Fibroblast of lung (primary cell): ENCODE measurements around the gene GSTT2B. TPM values are rescaled to one million over a fixed set of nuclear protein-coding genes. Genes with fewer than 3 reads are reported as not detected.
"Not testable (repeated sequence)": the region's sequence is repeated elsewhere in the genome, so short reads cannot be mapped to it uniquely, and the experiment has no call there.

Source experiments
- DNase-seq, 2 donors: peaks; one replicate each; pipeline versions ENCODE4 v3.0.0 to v3.0.0-alpha.2; 2010; ENCODE audit warnings: low read depth in 2 of 2
- H2AFZ ChIP-seq: 2 replicates; pipeline ENCODE4 v1.5.1; 2012; ENCODE audit warnings: low read length, control low read depth, inconsistent platforms
- H3K27ac ChIP-seq: 2 replicates; pipeline ENCODE4 v1.5.1; 2011; ENCODE audit warnings: low read length, control low read depth; ENCODE audit not compliant: insufficient read depth
- H3K27me3 ChIP-seq: 2 replicates; pipeline ENCODE4 v1.5.1; 2011; ENCODE audit warnings: mild to moderate bottlenecking, low read length; ENCODE audit not compliant: control insufficient read depth, insufficient read depth
- H3K36me3 ChIP-seq: 2 replicates; pipeline ENCODE4 v1.5.1; 2011; ENCODE audit warnings: low read length; ENCODE audit not compliant: control insufficient read depth, insufficient read depth
- H3K4me1 ChIP-seq: 2 replicates; pipeline ENCODE4 v1.5.1; 2011; ENCODE audit warnings: low read length; ENCODE audit not compliant: control insufficient read depth, insufficient read depth; ENCODE audit errors: extremely low read depth
- H3K4me2 ChIP-seq: 2 replicates; pipeline ENCODE4 v1.5.1; 2011; ENCODE audit warnings: low read length, control low read depth; ENCODE audit not compliant: insufficient read depth; ENCODE audit errors: extremely low read depth
- H3K4me3 ChIP-seq, 4 experiments: fragments of 200-600 bp in 1 of 4; sonication (generic) in 1 of 4; replicated peaks in 1 of 4; 2 replicates each; pipeline ENCODE4 v1.5.1; 2011 to 2016; ENCODE audit warnings: low read length in 4 of 4, low read depth in 3 of 4, mild to moderate bottlenecking in 3 of 4, control low read depth in 2 of 4, inconsistent platforms in 1 of 4, mixed read lengths in 1 of 4; ENCODE audit not compliant: insufficient read depth in 1 of 4; ENCODE audit errors: control extremely low read depth in 1 of 4
- H3K79me2 ChIP-seq: 2 replicates; pipeline ENCODE4 v1.5.1; 2012; ENCODE audit warnings: mild to moderate bottlenecking, low read length, inconsistent platforms; ENCODE audit not compliant: control insufficient read depth, insufficient read depth
- H3K9ac ChIP-seq: 2 replicates; pipeline ENCODE4 v1.5.1; 2011; ENCODE audit warnings: mild to moderate bottlenecking, low read length, control low read depth; ENCODE audit not compliant: insufficient read depth
- H3K9me3 ChIP-seq: 2 replicates; pipeline ENCODE4 v1.5.1; 2012; ENCODE audit warnings: low read depth, low read length; ENCODE audit not compliant: control insufficient read depth, insufficient read depth
- H4K20me1 ChIP-seq: 2 replicates; pipeline ENCODE4 v1.5.1; 2011; ENCODE audit warnings: low read length; ENCODE audit not compliant: control insufficient read depth, insufficient read depth; ENCODE audit errors: extremely low read depth
- EZH2 ChIP-seq: IDR thresholded peaks from 2 replicates; pipeline ENCODE4 v1.5.1; 2012; ENCODE audit warnings: low read length, control low read depth, mild to moderate bottlenecking; ENCODE audit errors: missing control alignments
- polyA minus RNA-seq: library from RNA; depleted of rRNA, polyadenylated mRNA; stranded (reverse); fragments of >200 nt; gene quantifications from 2 replicates; pipeline ENCODE4 v1.2.3, GENCODE V29; 2011; ENCODE audit warnings: low replicate concordance
- polyA plus RNA-seq, 2 donors: library from polyadenylated mRNA; depleted of rRNA in 1 of 2; stranded (reverse) in 1 of 2; unstranded in 1 of 2; fragments of >200 nt; gene quantifications; 2 replicates each; pipeline ENCODE4 v1.2.1, GENCODE V29; 2011 to 2012; ENCODE audit warnings: missing spikeins in 1 of 2
- total RNA-seq: library from RNA; depleted of rRNA; stranded (reverse); fragments of >200 nt; gene quantifications from 2 replicates; pipeline ENCODE4 v1.2.1, GENCODE V29; 2014
- TF ChIP-seq, protein P1 (sequence below), 2 donors: IDR thresholded peaks in 1 of 2; conservative IDR thresholded peaks in 1 of 2; 1 replicate in 1 of 2; 2 replicates in 1 of 2; pipeline ENCODE4 v1.5.1; 2011 to 2012; ENCODE audit warnings: low read length in 2 of 2, control low read depth in 1 of 2, inconsistent platforms in 1 of 2, low read depth in 1 of 2, mild to moderate bottlenecking in 1 of 2

Gene GSTT2B, protein sequence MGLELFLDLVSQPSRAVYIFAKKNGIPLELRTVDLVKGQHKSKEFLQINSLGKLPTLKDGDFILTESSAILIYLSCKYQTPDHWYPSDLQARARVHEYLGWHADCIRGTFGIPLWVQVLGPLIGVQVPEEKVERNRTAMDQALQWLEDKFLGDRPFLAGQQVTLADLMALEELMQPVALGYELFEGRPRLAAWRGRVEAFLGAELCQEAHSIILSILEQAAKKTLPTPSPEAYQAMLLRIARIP
- total RNA-seq: 0.26 and 9.9 TPM in 2 replicates
- 21.0 and 38.1 TPM in 2 replicates for polyA plus RNA-seq
- 24.3 and 46.0 TPM in 2 replicates for polyA plus RNA-seq (2012)
- polyA minus RNA-seq: 13.6 and 63.9 TPM in 2 replicates

DNA sequence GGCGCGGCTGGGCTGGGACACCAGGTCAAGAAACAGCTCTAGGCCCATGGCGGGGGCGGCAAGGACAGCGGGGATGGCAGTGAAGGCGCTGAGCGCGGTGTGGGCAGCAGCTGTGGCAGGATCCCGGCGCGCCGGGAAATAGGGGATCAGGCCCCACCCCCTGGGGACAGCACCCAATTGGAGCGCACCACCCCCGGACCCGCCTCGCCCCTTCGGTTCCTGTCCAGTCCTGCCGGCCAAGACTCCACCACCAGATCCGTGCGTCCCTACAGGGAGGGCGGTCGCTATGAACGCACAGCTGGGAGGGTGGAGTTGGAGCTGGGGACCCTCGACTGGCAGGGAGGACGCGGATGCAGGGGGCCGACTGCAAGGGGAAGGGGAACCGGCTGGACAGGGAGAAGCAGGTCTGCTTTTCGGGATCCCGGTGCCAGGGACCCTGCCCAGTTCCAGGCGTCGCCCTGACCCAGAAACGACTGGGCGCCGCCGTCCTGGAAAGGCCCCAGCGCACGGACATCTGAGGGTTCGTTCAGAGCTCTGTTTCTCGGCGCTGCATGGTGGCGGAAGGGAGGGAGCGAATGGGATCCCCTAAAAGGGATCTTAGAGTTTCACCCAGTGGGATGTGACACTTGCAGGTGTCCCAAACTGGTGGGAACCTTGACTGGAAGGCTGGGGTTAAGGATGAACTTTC lies at the start of gene GSTT2B:
GSTT2B (minus strand) TSS at position 112 of the 688 bp plus-strand sequence; CDS start at position 48, 64 bp downstream.
- not testable (repeated sequence) for H3K9ac ChIP-seq
- H3K4me3 ChIP-seq: peak within 1 kb of the TSS in 1 of 4 experiments; percentile 42

DNA sequence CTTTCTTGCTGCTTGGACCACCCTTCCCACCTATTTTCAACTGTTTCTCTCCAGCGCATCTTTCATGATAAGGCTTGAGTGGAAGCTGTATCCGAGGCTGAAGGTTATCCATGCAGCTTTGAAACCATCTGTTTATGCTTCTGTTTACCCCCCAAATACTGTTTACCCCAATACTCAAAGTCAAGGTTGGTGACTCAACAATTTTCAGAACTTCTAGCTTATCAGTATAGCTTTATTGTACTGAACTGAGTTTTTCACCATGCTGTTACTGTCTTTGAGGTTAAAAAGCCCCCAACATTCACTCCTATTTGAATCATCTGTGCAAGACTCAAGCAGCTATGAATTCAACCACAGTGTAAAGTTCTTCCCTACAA lies 49.0 kb upstream of the GSTT2B start:
- H3K27ac ChIP-seq: no peak overlapping the region
- H3K4me3 ChIP-seq: no peak overlapping the region
- no peak for DNase-seq
- no peaks in the 10 kb centered on the region for H3K4me1 ChIP-seq
- no peak overlapping the region for H3K9ac ChIP-seq
- no peaks in the 10 kb centered on the region for H3K27me3 ChIP-seq
- no peak overlapping the region for H2AFZ ChIP-seq
- TF ChIP-seq, protein P1, sequence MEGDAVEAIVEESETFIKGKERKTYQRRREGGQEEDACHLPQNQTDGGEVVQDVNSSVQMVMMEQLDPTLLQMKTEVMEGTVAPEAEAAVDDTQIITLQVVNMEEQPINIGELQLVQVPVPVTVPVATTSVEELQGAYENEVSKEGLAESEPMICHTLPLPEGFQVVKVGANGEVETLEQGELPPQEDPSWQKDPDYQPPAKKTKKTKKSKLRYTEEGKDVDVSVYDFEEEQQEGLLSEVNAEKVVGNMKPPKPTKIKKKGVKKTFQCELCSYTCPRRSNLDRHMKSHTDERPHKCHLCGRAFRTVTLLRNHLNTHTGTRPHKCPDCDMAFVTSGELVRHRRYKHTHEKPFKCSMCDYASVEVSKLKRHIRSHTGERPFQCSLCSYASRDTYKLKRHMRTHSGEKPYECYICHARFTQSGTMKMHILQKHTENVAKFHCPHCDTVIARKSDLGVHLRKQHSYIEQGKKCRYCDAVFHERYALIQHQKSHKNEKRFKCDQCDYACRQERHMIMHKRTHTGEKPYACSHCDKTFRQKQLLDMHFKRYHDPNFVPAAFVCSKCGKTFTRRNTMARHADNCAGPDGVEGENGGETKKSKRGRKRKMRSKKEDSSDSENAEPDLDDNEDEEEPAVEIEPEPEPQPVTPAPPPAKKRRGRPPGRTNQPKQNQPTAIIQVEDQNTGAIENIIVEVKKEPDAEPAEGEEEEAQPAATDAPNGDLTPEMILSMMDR (conservative IDR thresholded peaks at IDR 0.05 in 1 of 2, IDR thresholded peaks at IDR 0.05 in 1 of 2; ENCODE audit: low read depth in 1 of 2, low read length in 2 of 2): no peak
- TF ChIP-seq EZH2: no peak
- H3K4me2 ChIP-seq: no peak overlapping the region
- no peaks in the 10 kb centered on the region for H4K20me1 ChIP-seq
- no peaks in the 10 kb centered on the region for H3K36me3 ChIP-seq
- no peaks in the 10 kb centered on the region for H3K9me3 ChIP-seq
- peaks cover 26% of the 10 kb centered on the region for H3K79me2 ChIP-seq

More for the DNA sequence above, at the start of gene GSTT2B:
- H3K4me2 ChIP-seq, H3K4me1 ChIP-seq, H2AFZ ChIP-seq, H4K20me1 ChIP-seq, H3K9me3 ChIP-seq, H3K27me3 ChIP-seq, H3K27ac ChIP-seq, DNase-seq, H3K79me2 ChIP-seq, H3K36me3 ChIP-seq: not testable (repeated sequence)

DNA sequence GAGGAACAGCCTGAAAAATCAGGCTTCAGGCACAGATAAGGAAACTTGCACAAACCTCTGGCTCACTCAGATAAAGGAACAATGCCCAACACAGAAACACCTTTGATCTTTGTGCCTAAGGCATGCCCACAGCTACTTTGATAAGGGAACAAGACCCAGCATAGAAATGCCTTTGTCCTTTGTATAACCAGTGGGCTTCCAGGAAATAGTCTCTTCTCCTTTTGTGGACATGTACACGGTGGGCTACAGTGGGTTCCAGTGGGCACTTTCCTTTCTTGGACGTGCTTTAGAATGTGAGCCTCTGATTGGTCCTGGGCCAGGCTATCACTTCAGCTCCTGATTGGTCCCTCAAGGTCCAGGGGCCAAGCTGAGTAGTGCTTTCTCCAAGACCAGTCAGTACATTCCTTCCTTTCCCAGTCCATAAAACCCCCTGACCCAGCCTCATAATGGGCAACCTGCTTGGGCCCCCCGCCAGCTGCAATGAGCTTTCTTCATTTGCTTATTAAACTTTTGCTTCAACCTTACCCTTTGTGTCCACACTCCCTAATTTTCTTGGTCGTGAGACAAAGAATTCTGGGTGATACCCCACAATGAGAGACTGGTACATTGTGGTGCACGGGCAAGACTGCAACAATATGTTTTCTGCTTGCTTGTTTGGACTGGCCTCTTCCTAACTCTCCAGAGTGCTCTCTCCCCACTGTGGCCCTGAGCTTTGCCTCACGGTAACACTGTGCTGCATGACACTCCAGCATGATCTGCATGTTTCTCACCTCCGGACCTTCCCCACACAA lies 48.4 kb upstream of the GSTT2B start:
- H3K4me3 ChIP-seq: no peak overlapping the region
- no peaks in the 10 kb centered on the region for H3K9me3 ChIP-seq
- H3K27me3 ChIP-seq: no peaks in the 10 kb centered on the region
- peaks cover 23% of the 10 kb centered on the region for H3K79me2 ChIP-seq
- no peaks in the 10 kb centered on the region for H3K4me1 ChIP-seq
- H3K4me2 ChIP-seq: no peak overlapping the region
- DNase-seq: no peak
- TF ChIP-seq, protein P1 (conservative IDR thresholded peaks at IDR 0.05 in 1 of 2, IDR thresholded peaks at IDR 0.05 in 1 of 2; ENCODE audit: low read depth in 1 of 2, low read length in 2 of 2): no peak
- TF ChIP-seq EZH2: no peak
- H3K36me3 ChIP-seq: no peaks in the 10 kb centered on the region
- H2AFZ ChIP-seq: no peak overlapping the region
- H3K27ac ChIP-seq: no peak overlapping the region
- no peak overlapping the region for H3K9ac ChIP-seq
- H4K20me1 ChIP-seq: no peaks in the 10 kb centered on the region
